ENCODE measurements around the gene CACNA1E. TPM values are rescaled to one million over a fixed set of nuclear protein-coding genes. Genes with fewer than 3 reads are reported as not detected.

CACNA1E gene
- total RNA-seq, 1 donor from 2014 or later, result 0.31 TPM

DNA sequence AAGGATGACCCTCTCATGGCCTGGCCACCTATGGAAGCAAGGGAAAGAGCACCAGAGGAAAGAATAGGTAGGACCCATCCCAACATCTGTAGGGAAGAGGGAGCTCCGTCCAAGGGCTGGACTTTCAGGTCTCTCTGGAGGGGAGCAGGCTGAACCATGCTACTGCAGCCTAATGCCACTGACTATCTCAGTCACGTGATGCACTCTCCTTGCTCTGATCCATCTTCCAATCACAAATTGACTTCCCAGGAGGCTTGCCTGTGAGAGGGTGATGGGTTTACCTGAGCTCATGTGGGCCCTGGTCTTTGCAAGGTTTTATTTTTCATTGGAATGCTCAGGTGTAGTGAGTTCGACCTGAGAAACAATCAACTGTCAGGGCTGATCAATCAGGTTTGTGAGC, 128.8 kb downstream of the CACNA1E start:
- Mint-ChIP-seq H3K9me3 (ENCODE audit: unreplicated experiment) (no peaks in the 10 kb centered on the region), H3K27ac (ENCODE audit: unreplicated experiment) (no peak overlapping the region), H3K4me1 (ENCODE audit: unreplicated experiment) (no peaks in the 10 kb centered on the region), H3K27me3 (ENCODE audit: unreplicated experiment) (no peaks in the 10 kb centered on the region), H3K36me3 (ENCODE audit: low read depth, unreplicated experiment) (no peaks in the 10 kb centered on the region), H3K4me3 (ENCODE audit: unreplicated experiment) (no peak overlapping the region)
- DNase-seq (ENCODE audit: low spot score), result no peak
- TF ChIP-seq, protein P1, sequence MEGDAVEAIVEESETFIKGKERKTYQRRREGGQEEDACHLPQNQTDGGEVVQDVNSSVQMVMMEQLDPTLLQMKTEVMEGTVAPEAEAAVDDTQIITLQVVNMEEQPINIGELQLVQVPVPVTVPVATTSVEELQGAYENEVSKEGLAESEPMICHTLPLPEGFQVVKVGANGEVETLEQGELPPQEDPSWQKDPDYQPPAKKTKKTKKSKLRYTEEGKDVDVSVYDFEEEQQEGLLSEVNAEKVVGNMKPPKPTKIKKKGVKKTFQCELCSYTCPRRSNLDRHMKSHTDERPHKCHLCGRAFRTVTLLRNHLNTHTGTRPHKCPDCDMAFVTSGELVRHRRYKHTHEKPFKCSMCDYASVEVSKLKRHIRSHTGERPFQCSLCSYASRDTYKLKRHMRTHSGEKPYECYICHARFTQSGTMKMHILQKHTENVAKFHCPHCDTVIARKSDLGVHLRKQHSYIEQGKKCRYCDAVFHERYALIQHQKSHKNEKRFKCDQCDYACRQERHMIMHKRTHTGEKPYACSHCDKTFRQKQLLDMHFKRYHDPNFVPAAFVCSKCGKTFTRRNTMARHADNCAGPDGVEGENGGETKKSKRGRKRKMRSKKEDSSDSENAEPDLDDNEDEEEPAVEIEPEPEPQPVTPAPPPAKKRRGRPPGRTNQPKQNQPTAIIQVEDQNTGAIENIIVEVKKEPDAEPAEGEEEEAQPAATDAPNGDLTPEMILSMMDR (IDR thresholded peaks at IDR 0.05; ENCODE audit: unreplicated experiment), result no peak

DNA sequence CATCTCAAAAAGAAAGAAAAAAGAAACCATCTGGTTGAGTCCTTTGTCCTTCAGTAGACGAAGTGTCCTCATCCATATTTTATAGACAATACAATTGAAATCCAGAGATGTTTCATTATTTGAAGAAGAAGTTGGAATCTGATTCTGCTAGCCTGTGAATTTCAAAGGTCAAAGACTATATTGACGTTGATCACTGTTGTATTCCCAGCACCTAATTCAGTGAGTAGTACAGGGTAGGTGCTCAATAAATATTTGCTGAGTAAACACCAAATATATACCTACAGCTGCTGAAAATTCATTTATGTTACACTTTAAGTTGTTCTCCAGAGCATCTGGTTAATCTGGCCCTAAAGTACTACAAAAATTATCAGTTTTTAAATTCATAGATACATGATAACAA, 135.2 kb downstream of the CACNA1E start:
- Mint-ChIP-seq H3K9me3 (ENCODE audit: unreplicated experiment) (no peaks in the 10 kb centered on the region), H3K27ac (ENCODE audit: unreplicated experiment) (no peak overlapping the region), H3K4me3 (ENCODE audit: unreplicated experiment) (no peak overlapping the region)

DNA sequence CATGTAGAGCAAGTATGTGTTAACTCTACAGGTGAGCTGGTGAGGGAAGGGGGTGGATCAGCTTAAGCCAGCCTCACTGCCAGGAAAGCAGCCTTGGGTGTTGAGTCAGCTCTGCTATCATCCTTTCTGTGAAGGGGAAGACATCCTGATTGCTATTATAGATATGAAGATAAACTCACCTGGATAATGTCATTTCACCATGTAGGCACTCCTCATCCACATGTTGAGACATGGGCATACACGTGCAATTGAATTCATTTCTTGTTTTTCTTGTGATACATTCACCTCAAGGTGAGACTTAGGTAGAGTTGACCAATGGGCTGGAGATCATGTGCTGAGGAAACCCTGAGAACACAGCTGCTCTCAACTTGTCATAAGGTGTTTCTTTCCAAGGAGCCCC, 136.9 kb downstream of the CACNA1E start:
- Mint-ChIP-seq H3K27me3 (ENCODE audit: unreplicated experiment) (no peaks in the 10 kb centered on the region), H3K9me3 (ENCODE audit: unreplicated experiment) (no peaks in the 10 kb centered on the region), H3K4me3 (ENCODE audit: unreplicated experiment) (no peak overlapping the region), H3K4me1 (ENCODE audit: unreplicated experiment) (no peaks in the 10 kb centered on the region), H3K36me3 (ENCODE audit: low read depth, unreplicated experiment) (no peaks in the 10 kb centered on the region), H3K27ac (ENCODE audit: unreplicated experiment) (no peak overlapping the region)
- no peak for DNase-seq (ENCODE audit: low spot score)
- TF ChIP-seq, protein P1 (IDR thresholded peaks at IDR 0.05; ENCODE audit: unreplicated experiment), result no peak

More for the DNA sequence above, 135.2 kb downstream of the CACNA1E start:
- Mint-ChIP-seq H3K27me3 (ENCODE audit: unreplicated experiment) (no peaks in the 10 kb centered on the region), H3K4me1 (ENCODE audit: unreplicated experiment) (no peaks in the 10 kb centered on the region), H3K36me3 (ENCODE audit: low read depth, unreplicated experiment) (no peaks in the 10 kb centered on the region)
- no peak for DNase-seq (ENCODE audit: low spot score)
- TF ChIP-seq, protein P1 (IDR thresholded peaks at IDR 0.05; ENCODE audit: unreplicated experiment), result no peak

DNA sequence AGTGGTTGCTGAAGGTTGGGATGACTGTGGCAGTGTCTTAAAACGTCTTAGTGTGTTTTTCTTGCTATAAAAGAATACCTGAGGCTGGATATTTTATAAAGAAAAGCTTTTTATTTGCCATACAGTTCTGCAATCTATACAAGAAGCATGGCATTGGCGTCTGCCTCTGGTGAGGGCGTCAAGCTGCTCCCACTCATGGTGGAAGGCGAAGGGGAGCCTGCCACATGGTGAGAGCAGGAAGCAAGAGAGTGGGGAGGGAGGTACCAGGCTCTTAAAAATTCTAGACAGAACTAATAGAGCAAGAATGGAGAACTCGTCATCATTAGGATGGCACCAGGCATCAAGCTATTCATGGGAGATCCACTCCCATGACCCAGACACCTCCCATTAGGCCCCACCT, 140.5 kb downstream of the CACNA1E start:
- Mint-ChIP-seq H3K9me3 (ENCODE audit: unreplicated experiment) (no peaks in the 10 kb centered on the region), H3K4me1 (ENCODE audit: unreplicated experiment) (no peaks in the 10 kb centered on the region), H3K27me3 (ENCODE audit: unreplicated experiment) (no peaks in the 10 kb centered on the region), H3K36me3 (ENCODE audit: low read depth, unreplicated experiment) (no peaks in the 10 kb centered on the region), H3K4me3 (ENCODE audit: unreplicated experiment) (no peak overlapping the region), H3K27ac (ENCODE audit: unreplicated experiment) (no peak overlapping the region)
- DNase-seq (ENCODE audit: low spot score), result no peak
- TF ChIP-seq, protein P1 (IDR thresholded peaks at IDR 0.05; ENCODE audit: unreplicated experiment), result no peak

DNA sequence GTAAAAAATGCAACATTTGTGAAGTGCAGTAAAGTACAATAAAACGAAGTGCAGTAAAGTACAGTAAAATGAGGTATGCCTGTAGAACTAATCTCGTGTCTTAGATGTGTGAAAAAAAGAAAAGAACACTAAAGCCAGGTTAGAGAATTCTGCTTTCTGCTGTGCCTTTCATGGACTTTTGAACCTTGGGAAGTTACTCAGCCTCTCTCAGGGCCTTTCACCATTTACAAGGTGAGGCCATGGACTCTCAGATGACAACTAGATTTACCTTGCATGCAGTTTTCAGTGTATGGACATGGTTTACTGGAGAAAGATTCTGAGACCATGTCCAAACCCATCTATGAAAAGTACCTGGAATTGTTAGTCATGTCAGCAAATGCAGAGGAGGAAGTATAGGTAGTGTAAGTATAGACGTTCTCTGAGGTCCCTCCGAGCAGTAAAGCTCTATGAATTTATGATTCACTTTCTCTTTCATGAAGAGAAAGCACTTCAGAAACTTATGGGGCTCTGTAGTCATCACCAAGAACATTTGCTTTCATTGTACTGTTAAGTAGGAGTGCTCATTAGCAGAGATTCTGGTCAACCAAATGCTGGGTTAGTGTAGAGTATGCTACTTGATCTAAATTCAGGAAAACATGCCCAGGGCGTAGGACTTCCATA, 143.1 kb downstream of the CACNA1E start:
- Mint-ChIP-seq H3K9me3 (ENCODE audit: unreplicated experiment) (no peaks in the 10 kb centered on the region), H3K27ac (ENCODE audit: unreplicated experiment) (no peak overlapping the region), H3K36me3 (ENCODE audit: low read depth, unreplicated experiment) (no peaks in the 10 kb centered on the region), H3K4me1 (ENCODE audit: unreplicated experiment) (no peaks in the 10 kb centered on the region), H3K27me3 (ENCODE audit: unreplicated experiment) (peaks cover 1% of the 10 kb centered on the region), H3K4me3 (ENCODE audit: unreplicated experiment) (no peak overlapping the region)
- DNase-seq (ENCODE audit: low spot score), result no peak
- TF ChIP-seq, protein P1 (IDR thresholded peaks at IDR 0.05; ENCODE audit: unreplicated experiment), result no peak
